ENCODE results near the gene ARHGEF11.
A peak's percentile ranks its signal among the peaks of the same experiment; 100 is the strongest.
"Not testable (repeated sequence)": the region's sequence is repeated elsewhere in the genome, so short reads cannot be mapped to it uniquely, and the experiment has no call there.

The ARHGEF11 gene

DNA sequence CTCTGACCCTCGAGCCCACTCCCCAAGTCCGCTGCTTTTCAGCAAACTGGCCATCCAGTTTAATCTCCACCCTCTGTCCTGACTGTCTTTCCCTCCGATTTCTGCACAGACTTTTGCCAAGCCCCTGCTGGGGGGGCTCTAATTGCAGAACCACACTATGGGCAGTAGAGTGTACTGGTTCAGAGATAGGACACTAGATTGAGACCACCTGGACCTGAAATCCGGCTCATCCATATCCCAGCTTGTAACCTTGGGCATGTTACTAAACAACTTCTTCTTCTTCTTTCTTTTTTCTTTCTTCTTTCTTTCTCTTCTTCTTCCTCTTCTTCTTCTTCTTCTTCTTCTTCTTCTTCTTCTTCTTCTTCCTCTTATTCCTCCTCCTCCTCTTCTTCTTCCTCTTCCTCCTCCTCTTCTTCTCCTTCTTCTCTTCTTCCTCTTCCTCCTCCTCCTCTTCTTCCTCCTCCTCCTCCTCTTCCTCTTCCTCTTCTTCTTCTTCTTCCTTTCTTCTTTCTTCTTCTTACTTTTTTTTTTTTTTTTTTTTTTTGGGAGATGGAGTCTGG, 117.4 kb downstream of the ARHGEF11 start:
- DNase-seq: no peak

DNA sequence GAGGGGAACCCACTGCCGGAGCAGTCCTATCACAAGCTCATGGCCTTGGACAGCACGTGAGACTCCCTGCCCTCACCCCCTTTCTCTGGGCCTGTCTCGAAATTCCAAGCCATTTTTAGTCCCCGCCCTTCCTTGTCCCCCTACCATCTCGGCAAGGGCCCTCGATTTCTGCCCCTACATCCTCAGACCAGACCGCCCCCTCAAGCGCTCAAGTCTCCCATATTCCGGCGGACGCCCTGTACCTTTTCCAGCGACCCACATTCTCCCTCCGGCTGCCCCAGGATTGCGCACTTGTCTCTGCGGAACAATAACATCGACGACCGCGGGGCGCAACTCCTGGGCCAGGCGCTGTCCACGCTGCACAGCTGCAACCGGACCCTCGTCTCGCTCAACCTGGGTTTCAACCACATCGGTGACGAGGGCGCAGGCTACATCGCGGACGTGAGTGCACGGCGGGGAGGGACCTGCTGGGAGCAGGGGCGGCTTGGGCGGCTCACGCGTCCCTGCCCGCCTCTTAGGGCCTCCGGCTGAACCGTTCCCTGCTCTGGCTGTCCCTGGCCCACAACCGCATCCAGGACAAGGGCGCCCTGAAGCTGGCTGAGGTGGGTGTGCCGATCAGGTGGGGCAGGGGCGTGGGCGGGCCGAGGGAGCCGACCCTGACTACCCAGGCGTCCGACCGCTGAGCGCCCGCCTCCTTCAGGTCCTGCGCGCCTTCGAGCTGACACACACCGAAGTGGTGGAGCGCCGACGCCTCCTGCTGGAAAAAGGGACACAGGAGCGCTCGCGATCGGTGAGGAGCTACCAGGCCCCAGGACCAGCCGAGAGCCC, 118.1 kb downstream of the ARHGEF11 start:
- DNase-seq: peak; percentile 63

- not testable (repeated sequence) for DNase-seq
These were observed 118.8 kb downstream of the ARHGEF11 start for GRCh38 chr1:156926695-156927094.

GRCh38 chr1:156926175-156926574, 119.4 kb downstream of the ARHGEF11 start:
- DNase-seq: no peak

GRCh38 chr1:156925154-156926010, 120.2 kb downstream of the ARHGEF11 start:
- DNase-seq: no peak

DNA sequence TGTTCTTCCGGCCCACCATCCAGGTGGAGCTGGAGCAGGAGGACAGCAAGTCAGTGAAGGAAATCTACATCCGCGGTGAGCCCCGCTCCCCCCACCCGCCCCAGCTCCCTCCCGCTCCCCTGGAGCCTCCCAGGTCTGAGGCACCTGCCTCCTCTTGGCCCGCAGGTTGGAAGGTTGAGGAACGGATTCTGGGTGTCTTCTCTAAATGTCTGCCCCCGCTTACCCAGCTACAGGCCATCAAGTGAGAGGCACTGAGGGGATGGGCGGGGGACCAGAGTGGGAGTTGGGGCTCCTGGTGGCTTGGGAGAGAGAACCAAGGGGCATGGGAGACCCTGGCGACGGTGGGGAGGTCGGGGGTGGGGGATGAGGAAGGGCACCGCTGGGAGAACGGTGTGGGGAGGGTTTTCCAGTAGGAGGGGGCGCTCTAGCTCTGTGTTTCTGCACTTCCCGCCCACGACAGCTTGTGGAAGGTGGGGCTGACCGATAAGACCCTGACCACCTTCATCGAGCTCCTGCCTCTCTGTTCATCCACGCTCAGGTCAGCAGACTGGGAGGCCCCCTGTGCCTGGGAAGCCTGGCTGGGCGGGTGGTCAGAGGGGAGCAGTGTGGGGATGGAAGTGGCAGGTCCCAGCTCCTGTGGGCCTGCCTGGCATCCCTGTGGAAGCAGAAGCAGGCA, 120.9 kb downstream of the ARHGEF11 start:
- no peak for DNase-seq

- DNase-seq: no peak
These were observed 121.7 kb downstream of the ARHGEF11 start for GRCh38 chr1:156923670-156924477.

- no peak for DNase-seq
These were observed 122.4 kb downstream of the ARHGEF11 start for GRCh38 chr1:156922986-156923669.

- no peak for DNase-seq
These were observed 124.5 kb downstream of the ARHGEF11 start for GRCh38 chr1:156921053-156921529.

- no peak for DNase-seq
These were observed 125.1 kb downstream of the ARHGEF11 start, which contains the start of gene LRRC71 for GRCh38 chr1:156920233-156921052. Gene LRRC71 (plus strand): TSS chr1:156920632. CDS start chr1:156920804, 172 bp downstream.

GRCh38 chr1:156914440-156914856, 131.1 kb downstream of the ARHGEF11 start:
- no peak for DNase-seq

DNA sequence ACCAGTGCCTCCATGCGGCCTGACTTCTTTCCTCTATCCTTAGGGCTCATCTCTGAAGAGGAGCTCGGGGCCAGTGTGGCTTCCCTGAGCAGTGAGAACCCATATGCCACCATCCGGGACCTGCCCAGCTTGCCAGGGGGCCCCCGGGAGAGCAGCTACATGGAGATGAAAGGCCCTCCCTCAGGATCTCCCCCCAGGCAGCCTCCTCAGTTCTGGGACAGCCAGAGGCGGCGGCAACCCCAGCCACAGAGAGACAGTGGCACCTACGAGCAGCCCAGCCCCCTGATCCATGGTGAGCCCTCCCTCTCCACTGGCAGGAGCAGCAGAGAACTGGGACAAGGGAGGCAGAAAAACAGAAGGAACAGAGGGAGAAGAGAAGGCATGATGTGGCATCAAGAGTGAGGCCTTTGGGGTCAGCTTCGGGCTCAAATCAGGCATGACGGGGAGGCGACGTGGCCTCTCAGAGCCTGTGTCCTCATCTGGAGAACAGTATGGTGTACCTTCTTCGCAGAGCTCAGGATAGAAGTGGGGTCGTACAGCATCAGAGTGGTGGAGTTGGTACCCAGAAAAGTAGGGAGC, 131.6 kb downstream of the ARHGEF11 start:
- no peak for DNase-seq

DNA sequence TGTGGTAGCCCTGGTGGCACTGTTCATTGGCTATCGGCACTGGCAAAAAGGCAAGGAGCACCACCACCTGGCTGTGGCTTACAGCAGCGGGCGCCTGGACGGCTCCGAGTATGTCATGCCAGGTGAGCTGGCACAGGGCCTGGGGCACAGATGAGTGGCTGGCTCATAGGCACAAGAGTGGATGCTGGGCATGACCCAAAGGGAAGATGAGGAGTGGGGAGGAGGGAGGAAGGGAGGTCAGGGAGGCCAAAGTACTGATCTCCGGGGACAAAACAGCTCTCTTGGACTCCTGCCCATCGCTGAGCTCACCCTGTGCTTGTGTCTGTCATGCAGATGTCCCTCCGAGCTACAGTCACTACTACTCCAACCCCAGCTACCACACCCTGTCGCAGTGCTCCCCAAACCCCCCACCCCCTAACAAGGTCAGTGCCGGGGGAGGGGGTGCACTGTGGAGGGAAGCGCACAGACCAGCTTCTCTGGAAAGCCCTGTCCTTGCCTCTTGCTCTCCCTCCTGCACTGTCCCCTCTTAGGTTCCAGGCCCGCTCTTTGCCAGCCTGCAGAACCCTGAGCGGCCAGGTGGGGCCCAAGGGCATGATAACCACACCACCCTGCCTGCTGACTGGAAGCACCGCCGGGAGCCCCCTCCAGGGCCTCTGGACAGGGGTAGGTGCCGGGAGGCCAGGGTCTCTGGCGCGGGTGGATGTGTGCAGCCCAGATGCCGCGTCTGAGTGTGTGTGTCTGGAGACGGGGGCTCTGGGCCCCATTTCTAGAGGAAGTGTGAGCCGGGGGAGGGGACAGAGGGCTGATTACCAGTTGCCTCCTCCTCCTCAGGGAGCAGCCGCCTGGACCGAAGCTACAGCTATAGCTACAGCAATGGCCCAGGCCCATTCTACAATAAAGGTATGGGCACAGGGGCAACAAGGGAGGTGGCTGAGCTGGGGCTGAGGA, 132.4 kb downstream of the ARHGEF11 start:
- DNase-seq: no peak

- DNase-seq: no peak
These were observed 133.2 kb downstream of the ARHGEF11 start for GRCh38 chr1:156912310-156912709.

- no peak for DNase-seq
These were observed 133.8 kb downstream of the ARHGEF11 start for GRCh38 chr1:156911577-156912298.

GRCh38 chr1:156910309-156910782, 135.2 kb downstream of the ARHGEF11 start:
- DNase-seq: no peak

DNA sequence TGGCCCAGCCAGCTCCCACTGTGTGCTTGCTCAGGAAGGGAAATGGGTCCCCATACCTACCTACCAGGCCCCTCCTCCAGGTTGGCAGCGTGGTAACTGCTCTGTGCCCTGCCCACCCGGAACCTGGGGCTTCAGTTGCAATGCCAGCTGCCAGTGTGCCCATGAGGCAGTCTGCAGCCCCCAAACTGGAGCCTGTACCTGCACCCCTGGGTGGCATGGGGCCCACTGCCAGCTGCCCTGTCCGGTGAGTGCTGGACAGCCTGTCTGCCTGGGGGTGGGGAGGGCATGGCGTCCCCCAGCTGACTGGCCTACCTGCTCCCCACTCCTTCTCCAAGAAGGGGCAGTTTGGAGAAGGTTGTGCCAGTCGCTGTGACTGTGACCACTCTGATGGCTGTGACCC, 135.9 kb downstream of the ARHGEF11 start:
- DNase-seq: no peak

DNA sequence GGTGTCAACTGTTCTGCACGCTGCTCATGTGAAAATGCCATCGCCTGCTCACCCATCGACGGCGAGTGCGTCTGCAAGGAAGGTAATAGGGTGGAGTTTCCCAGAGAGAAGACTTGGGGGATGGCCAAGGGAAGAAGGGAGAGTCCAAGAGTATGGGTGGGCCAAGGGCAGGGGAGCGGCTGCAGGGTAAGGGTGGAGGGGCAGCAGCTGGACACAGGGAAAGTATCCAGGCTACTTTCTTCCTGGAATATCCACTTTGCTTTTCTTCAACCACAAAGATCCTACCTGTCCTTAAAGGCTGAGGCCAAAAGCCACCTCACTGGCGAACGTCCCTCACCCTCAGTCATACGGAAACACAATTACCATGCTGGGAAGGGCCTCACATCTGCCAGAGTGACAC, 136.6 kb downstream of the ARHGEF11 start:
- no peak for DNase-seq
